GM12875 (cell line): ENCODE data around the gene LGALS9.
"Not testable (repeated sequence)": the region's sequence is repeated elsewhere in the genome, so short reads cannot be mapped to it uniquely, and the experiment has no call there.

Source experiments
- H3K4me3 ChIP-seq: one replicate; pipeline ENCODE4 v1.5.1; 2011; ENCODE audit warnings: low read depth, low read length, control low read depth
- CTCF ChIP-seq: IDR thresholded peaks from 2 replicates; pipeline ENCODE4 v1.5.1; 2011; ENCODE audit warnings: low read depth, mild to moderate bottlenecking, control low read depth, inconsistent platforms, low read length, moderate library complexity, borderline replicate concordance; ENCODE audit not compliant: insufficient read depth

LGALS9 gene

DNA sequence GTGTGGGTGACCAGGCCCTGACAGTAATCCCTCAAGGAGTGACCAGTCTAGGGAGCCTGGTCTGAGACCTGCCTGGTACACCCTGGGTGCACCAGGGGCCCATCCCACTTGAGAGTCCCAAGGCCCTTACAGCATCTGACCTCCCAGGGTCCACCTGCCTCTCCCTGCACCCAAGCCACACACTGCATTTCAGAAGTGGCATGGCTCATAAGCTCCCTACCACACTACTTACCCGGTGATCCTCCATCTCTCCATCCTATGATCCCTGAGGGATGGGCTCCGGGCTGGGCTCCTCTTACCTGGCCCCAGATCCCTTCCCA lies 40.6 kb downstream of the LGALS9 start:
- no peak for TF ChIP-seq CTCF
- no peak overlapping the region for H3K4me3 ChIP-seq

- H3K4me3 ChIP-seq, result not testable (repeated sequence)
Measured at GRCh38 chr17:27671977-27672480, 41.0 kb downstream of the LGALS9 start.

DNA sequence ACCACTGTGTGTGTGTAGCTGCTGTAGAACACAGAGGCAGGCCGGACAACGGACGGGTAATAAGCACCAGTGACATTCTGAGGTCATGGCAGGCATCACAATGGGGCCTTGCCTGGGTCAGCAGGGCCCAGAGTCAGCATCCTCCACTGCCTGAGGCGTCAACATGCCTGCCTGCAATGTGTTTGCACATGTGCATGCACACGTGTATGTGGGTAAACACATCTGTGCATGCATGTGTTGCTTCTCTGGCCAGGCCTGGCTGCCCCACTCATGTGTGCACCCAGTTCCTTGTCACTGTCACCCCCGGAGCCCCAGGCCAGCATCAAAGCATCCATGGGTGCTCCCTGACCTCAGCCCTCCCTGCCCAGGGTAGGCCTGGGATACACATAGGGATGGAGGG lies 43.3 kb downstream of the LGALS9 start:
- TF ChIP-seq CTCF, result no peak
- H3K4me3 ChIP-seq, result no peak overlapping the region

- TF ChIP-seq CTCF, result no peak
Measured at GRCh38 chr17:27677191-27677590, 46.2 kb downstream of the LGALS9 start.

DNA sequence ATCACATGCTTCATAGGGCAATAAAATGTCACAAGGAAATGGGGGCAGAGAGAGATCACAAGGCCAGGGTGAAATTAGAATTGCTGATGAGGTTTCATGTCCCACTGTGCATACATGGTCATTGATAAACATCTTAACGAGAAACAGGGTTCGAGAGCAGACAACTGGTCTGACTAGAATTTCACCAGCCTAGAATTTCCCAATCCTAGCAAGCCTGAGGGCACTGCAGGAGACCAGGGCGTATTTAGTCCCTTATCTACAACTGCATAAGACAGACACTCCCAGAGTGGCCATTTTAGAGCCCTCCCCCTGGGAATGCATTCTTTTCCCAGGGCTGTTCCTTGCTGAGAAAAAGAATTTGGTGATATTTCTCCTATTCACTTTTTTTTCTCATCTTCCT lies 55.3 kb downstream of the LGALS9 start:
- H3K4me3 ChIP-seq, result not testable (repeated sequence)

More at GRCh38 chr17:27677191-27677590, 46.2 kb downstream of the LGALS9 start:
- no peak overlapping the region for H3K4me3 ChIP-seq

- H3K4me3 ChIP-seq, result no peak overlapping the region
- no peak for TF ChIP-seq CTCF
Measured at GRCh38 chr17:27690882-27691281, 59.9 kb downstream of the LGALS9 start.

- not testable (repeated sequence) for H3K4me3 ChIP-seq
Measured at GRCh38 chr17:27695254-27695814, 64.3 kb downstream of the LGALS9 start.
